ENCODE results near the gene LCMT2.

DNA sequence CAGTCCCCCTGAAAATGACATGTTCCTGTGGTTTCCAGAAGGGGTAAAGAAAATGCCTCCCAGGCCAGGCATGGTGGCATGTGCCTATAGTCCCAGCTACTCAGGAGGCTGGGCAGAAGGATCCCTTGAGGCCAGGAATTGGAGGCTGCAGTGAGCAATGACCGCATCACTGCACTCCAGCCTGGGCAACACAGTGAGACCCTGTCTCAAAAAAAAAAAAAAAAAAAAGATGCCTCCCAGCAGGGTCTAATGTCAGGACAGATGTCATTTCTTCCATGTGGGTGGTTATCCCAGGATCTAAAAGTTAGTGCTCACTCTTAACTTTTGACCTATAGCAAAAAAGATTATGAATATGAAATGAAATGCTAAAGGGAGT is 13.4 kb downstream of the LCMT2 start:
- TF ChIP-seq POLR2AphosphoS5 (IDR thresholded peaks at IDR 0.05; ENCODE audit: low read depth, low read length) = no peak
- TF ChIP-seq REST (IDR thresholded peaks at IDR 0.05; ENCODE audit: insufficient read depth in 1 of 2, low read depth in 2 of 2, low read length in 2 of 2) = no peak
- TF ChIP-seq SIN3A (IDR thresholded peaks at IDR 0.05; ENCODE audit: borderline replicate concordance, insufficient read depth, low read length) = no peak
- no peak for TF ChIP-seq TAF1 (IDR thresholded peaks at IDR 0.05; ENCODE audit: borderline replicate concordance, insufficient read depth, low read length)
